Measurements from ENCODE around the gene TIMM22.

GRCh38 chr17:973053-973452 lies 23.9 kb upstream of the TIMM22 start:
- no peak for TF ChIP-seq SNAI2 (CRISPR knock-in tag; IDR thresholded peaks at IDR 0.05)
- TF ChIP-seq ZFP30 (CRISPR knock-in tag; IDR thresholded peaks at IDR 0.05): no peak
